Heart left ventricle (tissue), 16 donors: ENCODE measurements around the gene GGN. TPM values are rescaled to one million over a fixed set of nuclear protein-coding genes. Genes with fewer than 3 reads are reported as not detected.

Source experiments
- ATAC-seq, 4 donors: fragments of 200-7000 bp; cut with Tn5 transposase; one replicate each; pipeline ENCODE4 v1.9.1; 2020 to 2022; ENCODE audit warnings: moderate library complexity in 4 of 4, mild to moderate bottlenecking in 3 of 4, moderate number of reproducible peaks in 1 of 4
- DNase-seq, 5 donors: peaks; one replicate each; pipeline ENCODE4 v3.0.0-alpha.2; 2020
- H3K27ac ChIP-seq, 12 donors: fragments of 200-600 bp; sonication (generic) in 4 of 12; one replicate each; pipeline versions ENCODE4 v1.5.0 to v1.8.0; 2016 to 2022; ENCODE audit warnings: mild to moderate bottlenecking in 2 of 12
- H3K27me3 ChIP-seq, 9 donors: fragments of 200-600 bp; sonication (generic) in 2 of 9; one replicate each; pipeline versions ENCODE4 v1.5.1 to v1.8.0; 2016 to 2022; ENCODE audit warnings: mild to moderate bottlenecking in 3 of 9
- H3K36me3 ChIP-seq, 9 donors: fragments of 200-600 bp; sonication (generic) in 2 of 9; one replicate each; pipeline versions ENCODE4 v1.5.0 to v1.8.0; 2018 to 2022; ENCODE audit warnings: mild to moderate bottlenecking in 2 of 9
- H3K4me1 ChIP-seq, 12 donors: fragments of 200-600 bp; sonication (generic) in 4 of 12; one replicate each; pipeline versions ENCODE4 v1.5.0 to v1.8.0; 2016 to 2022; ENCODE audit warnings: mild to moderate bottlenecking in 3 of 12
- H3K4me3 ChIP-seq, 12 donors: fragments of 200-600 bp; sonication (generic) in 4 of 12; one replicate each; pipeline versions ENCODE4 v1.5.0 to v1.8.0; 2017 to 2022; ENCODE audit warnings: mild to moderate bottlenecking in 9 of 12, moderate library complexity in 4 of 12
- H3K9me3 ChIP-seq, 12 donors: fragments of 200-600 bp; sonication (generic) in 4 of 12; one replicate each; pipeline versions ENCODE4 v1.5.0 to v1.8.0; 2016 to 2022; ENCODE audit warnings: mild to moderate bottlenecking in 1 of 12
- POLR2A ChIP-seq, 2 donors: fragments of 450-650 bp; IDR thresholded peaks; one replicate each; pipeline ENCODE4 v1.6.1; 2017; ENCODE audit warnings: antibody characterized with exemption in 2 of 2, mild to moderate bottlenecking in 2 of 2, moderate library complexity in 2 of 2
- WGBS, 4 donors: extraction: QIAGEN DNeasy Blood & Tissue Kit in 2 of 4; methylation state at CpG; one replicate each; pipeline versions ENCODE4 v1.1.5 to v1.1.7; 2013 to 2018; 5-methylcytosine and 5-hydroxymethylcytosine counted together
- intact Hi-C, 10 donors: fragments of 100-400 bp; cut with DNase I; formaldehyde crosslinking; loops; one replicate each; pipeline versions ENCODE4 v1.11.1 to v1.14.2; 2022
- polyA plus RNA-seq, 2 donors: library from polyadenylated mRNA; stranded (reverse); fragments of 200-250 nt; gene quantifications; one replicate each; pipeline ENCODE4 v1.2.3, GENCODE V29; 2013
- total RNA-seq, 9 donors: library from RNA; depleted of rRNA in 2 of 9; stranded (reverse); fragments of >200 nt in 2 of 9; fragmentation: NEBNext Ultra II Directional in 3 of 9; extraction: Animal tissue kit (Norgen Biotek cat#: 25700) in 3 of 9; gene quantifications; one replicate each; pipeline versions ENCODE4 v1.1.0 to v1.2.4, GENCODE V29; 2016 to 2023
- TF ChIP-seq, protein P1 (sequence below), 12 donors: fragments of 200-600 bp; sonication (generic) in 4 of 12; IDR thresholded peaks; one replicate each; pipeline versions ENCODE4 v1.5.0 to v1.8.0; 2018 to 2022; ENCODE audit warnings: antibody characterized with exemption in 12 of 12, mild to moderate bottlenecking in 5 of 12
- donor health status: ischemic (EF 13 %, LVEDD 7.1; RV severe dilation, severe dysfunction).
- donor health status: healthy with polysubstance abuse.
- donor health status: DM: no; HTN: yes; CAD: no.
- donor health status: DM: no; HTN: no; CAD: no.
- donor health status: ischemic (EF 25% LVEDD 6.9; RV normal size, moderate dysfunction).
- donor health status: ischemic (EF 25% LVEDD 5.7; RV mildly dilated, moderate dysfunction).
- donor health status: healthy.
- donor health status: DM: yes; HTN: yes; CAD: no.
- donor health status: ischemic (EF 35%, LVEDD 5.7; RV mildly dilated, moderate dysfunction).
- donor health status: nonischemic (EF 11% LVEDD 7.7; RV severe dilation, severe dysfunction).
- donor health status: DM: yes; HTN: yes; CAD: no.
- donor health status: PGD.
- donor health status: ischemic (EF 29% LVEDD 5.4; RV normal size, mild dysfunction).
- donor health status: nonischemic (EF 23%, LVEDD 6.1; RV moderate dilation, normal function).

Gene GGN
- total and polyA plus RNA-seq, 11 donors, result 0.15 to 0.67 (median 0.31) TPM; not detected in 4

DNA sequence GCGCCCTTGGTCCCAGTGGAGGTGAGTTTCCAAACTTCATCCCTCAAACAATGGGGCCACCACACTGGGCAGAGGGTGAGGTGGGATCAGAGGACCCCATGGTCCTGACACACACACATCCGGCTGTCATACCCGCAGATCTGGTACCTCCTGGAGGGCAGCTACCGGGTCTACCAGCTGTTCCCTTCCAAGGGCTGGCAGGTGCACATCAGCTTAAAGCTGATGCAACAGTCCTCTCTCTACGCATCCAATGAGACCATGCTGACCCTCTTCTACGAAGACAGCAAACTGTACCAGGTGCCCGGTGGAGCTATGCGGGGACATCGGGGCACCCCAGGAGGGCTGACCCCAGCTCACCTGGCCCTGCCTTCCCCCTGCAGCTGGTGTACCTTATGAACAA is 27.5 kb downstream of the GGN start:
- Histone ChIP-seq H3K36me3 (no peaks in the 10 kb centered on the region), H3K27ac (no peak overlapping the region), H3K4me1 (peaks cover 0 to 20% (median 9%) of the 10 kb centered on the region in 12 donors), H3K27me3 (peaks cover 0 to 37% (median 6%) of the 10 kb centered on the region in 9 donors), H3K4me3 (no peak overlapping the region), H3K9me3 (no peaks in the 10 kb centered on the region)
- ATAC-seq, result no peak
- intact Hi-C loops, result loop anchor here in 1 of 10 donors (2.0 kb wide), 1 partner anchor 24 kb away; no protein-coding TSS in a partner anchor
- no peak for DNase-seq
- TF ChIP-seq, protein P1, sequence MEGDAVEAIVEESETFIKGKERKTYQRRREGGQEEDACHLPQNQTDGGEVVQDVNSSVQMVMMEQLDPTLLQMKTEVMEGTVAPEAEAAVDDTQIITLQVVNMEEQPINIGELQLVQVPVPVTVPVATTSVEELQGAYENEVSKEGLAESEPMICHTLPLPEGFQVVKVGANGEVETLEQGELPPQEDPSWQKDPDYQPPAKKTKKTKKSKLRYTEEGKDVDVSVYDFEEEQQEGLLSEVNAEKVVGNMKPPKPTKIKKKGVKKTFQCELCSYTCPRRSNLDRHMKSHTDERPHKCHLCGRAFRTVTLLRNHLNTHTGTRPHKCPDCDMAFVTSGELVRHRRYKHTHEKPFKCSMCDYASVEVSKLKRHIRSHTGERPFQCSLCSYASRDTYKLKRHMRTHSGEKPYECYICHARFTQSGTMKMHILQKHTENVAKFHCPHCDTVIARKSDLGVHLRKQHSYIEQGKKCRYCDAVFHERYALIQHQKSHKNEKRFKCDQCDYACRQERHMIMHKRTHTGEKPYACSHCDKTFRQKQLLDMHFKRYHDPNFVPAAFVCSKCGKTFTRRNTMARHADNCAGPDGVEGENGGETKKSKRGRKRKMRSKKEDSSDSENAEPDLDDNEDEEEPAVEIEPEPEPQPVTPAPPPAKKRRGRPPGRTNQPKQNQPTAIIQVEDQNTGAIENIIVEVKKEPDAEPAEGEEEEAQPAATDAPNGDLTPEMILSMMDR (IDR thresholded peaks at IDR 0.05), result no peak
- no peak for TF ChIP-seq POLR2A (IDR thresholded peaks at IDR 0.05)
- 72 to 91% (median 83%) methylated on average over 5 to 9 of the region's 9 CpGs for WGBS, 4 donors

DNA sequence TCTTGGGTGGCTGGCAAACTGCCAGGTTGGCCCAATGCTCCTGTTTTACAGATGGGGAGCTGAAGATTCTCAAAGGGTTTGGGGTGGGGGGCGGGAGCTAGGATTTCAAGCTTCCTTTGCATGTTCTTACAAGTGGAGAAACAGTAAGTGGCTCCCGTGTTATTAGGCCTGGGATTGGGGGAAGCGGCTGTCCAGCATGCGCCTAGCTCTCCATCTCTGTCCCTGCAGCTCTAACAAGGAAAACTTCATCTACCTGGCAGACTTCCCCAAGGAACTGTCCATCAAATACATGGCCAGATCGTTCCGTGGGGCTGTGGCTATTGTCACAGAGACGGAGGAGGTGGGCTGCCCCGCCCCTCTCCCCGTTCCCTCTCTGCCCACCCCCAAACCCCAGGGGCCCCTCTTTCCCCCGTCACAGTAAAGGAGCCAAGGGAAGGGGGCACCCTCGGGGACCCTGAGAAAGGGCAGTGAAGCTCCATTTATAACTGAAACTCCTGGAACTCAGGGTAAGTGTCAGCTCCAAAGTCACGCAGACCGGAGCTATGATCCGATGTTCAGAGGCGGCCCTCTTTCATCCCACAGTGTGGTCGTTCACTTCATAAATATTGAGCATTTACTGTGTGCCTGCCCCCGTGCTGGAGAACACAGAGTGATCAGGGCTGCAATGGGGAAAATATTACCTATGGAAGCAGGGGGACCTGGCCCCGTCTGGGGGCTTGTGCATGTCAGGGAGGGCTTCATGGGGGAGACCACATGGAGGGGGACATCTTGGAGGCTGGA is 28.4 kb downstream of the GGN start:
- Histone ChIP-seq H3K27ac (no peak overlapping the region), H3K9me3 (no peaks in the 10 kb centered on the region), H3K27me3 (peaks cover 0 to 37% (median 8%) of the 10 kb centered on the region in 9 donors), H3K4me1 (peaks cover 0 to 20% (median 9%) of the 10 kb centered on the region in 12 donors), H3K4me3 (no peak overlapping the region), H3K36me3 (no peaks in the 10 kb centered on the region)
- ATAC-seq (no peak), DNase-seq (no peak)
- intact Hi-C loops, result loop anchor here in 1 of 10 donors (2.0 kb wide), 1 partner anchor 23 kb away; no protein-coding TSS in a partner anchor
- 50 to 56% (median 53%) methylated on average over 16 to 18 of the region's 18 CpGs for WGBS, 4 donors
- TF ChIP-seq, protein P1 (IDR thresholded peaks at IDR 0.05), result no peak
- no peak for TF ChIP-seq POLR2A (IDR thresholded peaks at IDR 0.05)

DNA sequence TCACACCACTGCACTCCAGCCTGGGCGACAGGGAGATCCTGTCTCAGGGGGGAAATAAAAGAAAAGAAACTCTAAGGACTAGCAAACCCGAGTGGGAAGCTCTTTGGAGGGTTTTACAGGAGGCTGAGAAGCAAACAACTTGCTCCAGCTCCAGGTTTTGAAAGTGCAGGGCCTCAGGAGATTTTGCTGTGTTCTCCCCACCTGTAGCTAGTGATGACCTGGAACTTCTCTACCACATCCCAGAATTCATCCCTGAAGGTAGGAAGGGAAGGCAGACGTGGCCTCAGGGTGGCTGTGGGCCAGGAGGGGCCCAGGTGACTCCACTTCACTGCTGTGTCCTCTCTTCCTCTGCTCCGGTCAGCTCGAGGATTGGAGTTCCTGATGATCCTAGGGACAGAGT is 29.8 kb downstream of the GGN start:
- peaks cover 0 to 20% (median 9%) of the 10 kb centered on the region in 12 donors for H3K4me1 ChIP-seq
- WGBS, 4 donors, result 34 to 55% (median 42%) methylated on average over 5 of the region's 5 CpGs
- H3K27ac ChIP-seq, result no peak overlapping the region
- intact Hi-C loops, result no loop called here
- H3K36me3 ChIP-seq, result no peaks in the 10 kb centered on the region
- H3K9me3 ChIP-seq, result no peaks in the 10 kb centered on the region
- DNase-seq (no peak), ATAC-seq (no peak)
- H3K4me3 ChIP-seq, result no peak overlapping the region
- no peak for TF ChIP-seq POLR2A (IDR thresholded peaks at IDR 0.05)
- TF ChIP-seq, protein P1 (IDR thresholded peaks at IDR 0.05), result no peak
- H3K27me3 ChIP-seq, result peaks cover 0 to 37% (median 9%) of the 10 kb centered on the region in 9 donors
